Left lung (tissue), 10 donors: Measurements from ENCODE around the gene XAF1. TPM values are rescaled to one million over a fixed set of nuclear protein-coding genes. Genes with fewer than 3 reads are reported as not detected.

Experiments used
- ATAC-seq: fragments of 200-7000 bp; cut with Tn5 transposase; one replicate; pipeline ENCODE4 v1.9.1; 2020; ENCODE audit warnings: moderate library complexity
- DNase-seq, 4 donors: peaks; one replicate each; pipeline ENCODE4 v3.0.0-alpha.2; 2013 to 2020
- H3K27ac ChIP-seq, 2 donors: fragments of 200-600 bp; sonication (generic) in 1 of 2; one replicate each; pipeline versions ENCODE4 v1.5.0 to v1.8.0; 2020 to 2021
- H3K27me3 ChIP-seq, 2 donors: fragments of 200-600 bp; sonication (generic) in 1 of 2; one replicate each; pipeline versions ENCODE4 v1.5.0 to v1.8.0; 2020 to 2021
- H3K36me3 ChIP-seq, 2 donors: fragments of 200-600 bp; sonication (generic) in 1 of 2; one replicate each; pipeline versions ENCODE4 v1.5.0 to v1.8.0; 2020 to 2021
- H3K4me1 ChIP-seq, 2 donors: fragments of 200-600 bp; one replicate each; pipeline ENCODE4 v1.8.0; 2021
- H3K4me3 ChIP-seq, 2 donors: fragments of 200-600 bp; sonication (generic) in 1 of 2; one replicate each; pipeline versions ENCODE4 v1.5.0 to v1.8.0; 2020 to 2021; ENCODE audit warnings: mild to moderate bottlenecking in 1 of 2
- H3K9me3 ChIP-seq, 2 donors: fragments of 200-600 bp; sonication (generic) in 1 of 2; one replicate each; pipeline versions ENCODE4 v1.5.0 to v1.8.0; 2020 to 2021
- CTCF ChIP-seq, 2 donors: fragments of 200-600 bp; sonication (generic) in 1 of 2; IDR thresholded peaks; one replicate each; pipeline versions ENCODE4 v1.5.0 to v1.8.0; 2021; ENCODE audit warnings: antibody characterized with exemption in 2 of 2
- intact Hi-C, 2 donors: fragments of 100-400 bp; cut with DNase I; formaldehyde crosslinking; loops; one replicate each; pipeline versions ENCODE4 v1.11.2 to v1.14.2; 2022
- polyA plus RNA-seq, 6 donors: library from polyadenylated mRNA; unstranded; fragments of 120-200 nt; gene quantifications; one replicate each; pipeline ENCODE4 v1.2.1, GENCODE V29; 2013; ENCODE audit not compliant: insufficient read length in 6 of 6
- total RNA-seq, 2 donors: library from RNA; stranded (reverse); fragmentation: NEBNext Ultra II Directional; extraction: Animal tissue kit (Norgen Biotek cat#: 25700); gene quantifications; one replicate each; pipeline ENCODE4 v1.2.1, GENCODE V29; 2021
- donor health status: DM: no; HTN: yes; CAD: no.
- donor health status: DM: no; HTN: no; CAD: no.

XAF1 gene
- total and polyA plus RNA-seq, 8 donors: 19.8 to 63.0 (median 30.3) TPM

GRCh38 chr17:6796887-6797490 lies 41.1 kb downstream of the XAF1 start:
- no peak overlapping the region for H3K4me3 ChIP-seq
- intact Hi-C loops: no loop called here
- H3K27ac ChIP-seq: no peak overlapping the region
- H3K4me1 ChIP-seq: no peaks in the 10 kb centered on the region
- no peak for TF ChIP-seq CTCF (IDR thresholded peaks at IDR 0.05)
- DNase-seq (no peak), ATAC-seq (no peak)
- H3K9me3 ChIP-seq: no peaks in the 10 kb centered on the region
- no peaks in the 10 kb centered on the region for H3K36me3 ChIP-seq
- H3K27me3 ChIP-seq: peaks cover 0 to 17% of the 10 kb centered on the region in 2 donors

GRCh38 chr17:6797718-6798351 lies 42.0 kb downstream of the XAF1 start:
- Histone ChIP-seq H3K27ac (no peak overlapping the region), H3K36me3 (no peaks in the 10 kb centered on the region), H3K27me3 (peaks cover 0 to 12% of the 10 kb centered on the region in 2 donors), H3K9me3 (no peaks in the 10 kb centered on the region), H3K4me1 (no peaks in the 10 kb centered on the region), H3K4me3 (no peak overlapping the region)
- intact Hi-C loops: no loop called here
- TF ChIP-seq CTCF (IDR thresholded peaks at IDR 0.05): no peak
- no peak for ATAC-seq
- no peak for DNase-seq

GRCh38 chr17:6799738-6800137 lies 43.9 kb downstream of the XAF1 start:
- Histone ChIP-seq H3K4me3 (no peak overlapping the region), H3K4me1 (no peaks in the 10 kb centered on the region), H3K27ac (no peak overlapping the region), H3K27me3 (peaks cover 0 to 5% of the 10 kb centered on the region in 2 donors), H3K36me3 (no peaks in the 10 kb centered on the region), H3K9me3 (no peaks in the 10 kb centered on the region)
- TF ChIP-seq CTCF (IDR thresholded peaks at IDR 0.05): no peak
- intact Hi-C loops: no loop called here
- ATAC-seq: no peak
- no peak for DNase-seq

- Histone ChIP-seq H3K4me3 (no peak overlapping the region), H3K4me1 (no peaks in the 10 kb centered on the region), H3K36me3 (no peaks in the 10 kb centered on the region), H3K27me3 (peaks cover 0 to 5% of the 10 kb centered on the region in 2 donors), H3K9me3 (no peaks in the 10 kb centered on the region), H3K27ac (no peak overlapping the region)
- TF ChIP-seq CTCF (IDR thresholded peaks at IDR 0.05): no peak
- DNase-seq (no peak), ATAC-seq (no peak)
- intact Hi-C loops: no loop called here
These were observed 44.7 kb downstream of the XAF1 start for GRCh38 chr17:6800422-6801027.

- DNase-seq (no peak), ATAC-seq (no peak)
- no peak for TF ChIP-seq CTCF (IDR thresholded peaks at IDR 0.05)
- Histone ChIP-seq H3K4me3 (no peak overlapping the region), H3K9me3 (no peaks in the 10 kb centered on the region), H3K36me3 (no peaks in the 10 kb centered on the region), H3K4me1 (no peaks in the 10 kb centered on the region), H3K27ac (no peak overlapping the region), H3K27me3 (peaks cover 0 to 15% of the 10 kb centered on the region in 2 donors)
- intact Hi-C loops: no loop called here
These were observed 55.7 kb downstream of the XAF1 start for GRCh38 chr17:6811510-6811909.
